Tibial nerve (tissue), 3 donors: ENCODE measurements around the gene SLC43A1.

ENCODE experiments used
- POLR2A ChIP-seq, 2 donors: fragments of 450-650 bp; IDR thresholded peaks; one replicate each; pipeline ENCODE4 v1.6.1; 2017; ENCODE audit warnings: antibody characterized with exemption in 2 of 2, mild to moderate bottlenecking in 2 of 2, moderate library complexity in 2 of 2
- TF ChIP-seq, protein P1 (sequence below), 5 experiments: fragments of 200-600 bp in 3 of 5; fragments of 450-650 bp in 2 of 5; sonication (generic) in 3 of 5; IDR thresholded peaks; one replicate each; pipeline ENCODE4 v1.5.1; 2016 to 2019; ENCODE audit warnings: antibody characterized with exemption in 5 of 5, mild to moderate bottlenecking in 3 of 5, moderate library complexity in 2 of 5

DNA sequence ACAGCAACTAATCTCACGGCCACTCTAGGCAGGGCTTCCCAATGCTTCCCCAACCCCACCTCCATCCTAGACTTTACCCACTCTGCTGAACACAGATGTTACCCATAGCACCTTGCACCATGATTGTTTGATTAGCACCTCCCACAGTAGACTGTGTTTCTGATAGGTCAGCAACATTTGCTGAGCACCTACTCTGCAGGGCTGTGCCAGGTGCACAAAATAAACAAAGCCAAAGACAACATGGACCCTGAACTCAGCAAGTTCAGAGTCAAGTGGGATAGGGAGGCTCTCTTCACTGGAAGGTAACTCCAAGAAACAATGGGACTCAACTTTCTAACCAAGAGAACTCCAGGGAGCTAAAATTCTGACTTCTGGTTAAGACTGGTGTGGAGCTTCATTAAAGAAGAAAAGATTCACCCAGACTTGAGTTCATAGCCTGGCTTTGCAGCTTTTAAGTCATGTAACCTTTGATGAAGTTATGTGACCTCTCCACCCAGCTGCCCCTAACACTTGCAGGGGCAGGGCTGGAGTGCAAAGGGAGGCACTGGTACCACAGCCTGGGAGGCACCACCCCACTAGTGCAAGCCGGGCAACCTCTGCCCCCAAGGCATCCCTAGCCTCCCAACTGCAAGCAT is 61.8 kb downstream of the SLC43A1 start:
- no peak for TF ChIP-seq POLR2A (IDR thresholded peaks at IDR 0.05)
- TF ChIP-seq, protein P1, sequence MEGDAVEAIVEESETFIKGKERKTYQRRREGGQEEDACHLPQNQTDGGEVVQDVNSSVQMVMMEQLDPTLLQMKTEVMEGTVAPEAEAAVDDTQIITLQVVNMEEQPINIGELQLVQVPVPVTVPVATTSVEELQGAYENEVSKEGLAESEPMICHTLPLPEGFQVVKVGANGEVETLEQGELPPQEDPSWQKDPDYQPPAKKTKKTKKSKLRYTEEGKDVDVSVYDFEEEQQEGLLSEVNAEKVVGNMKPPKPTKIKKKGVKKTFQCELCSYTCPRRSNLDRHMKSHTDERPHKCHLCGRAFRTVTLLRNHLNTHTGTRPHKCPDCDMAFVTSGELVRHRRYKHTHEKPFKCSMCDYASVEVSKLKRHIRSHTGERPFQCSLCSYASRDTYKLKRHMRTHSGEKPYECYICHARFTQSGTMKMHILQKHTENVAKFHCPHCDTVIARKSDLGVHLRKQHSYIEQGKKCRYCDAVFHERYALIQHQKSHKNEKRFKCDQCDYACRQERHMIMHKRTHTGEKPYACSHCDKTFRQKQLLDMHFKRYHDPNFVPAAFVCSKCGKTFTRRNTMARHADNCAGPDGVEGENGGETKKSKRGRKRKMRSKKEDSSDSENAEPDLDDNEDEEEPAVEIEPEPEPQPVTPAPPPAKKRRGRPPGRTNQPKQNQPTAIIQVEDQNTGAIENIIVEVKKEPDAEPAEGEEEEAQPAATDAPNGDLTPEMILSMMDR (IDR thresholded peaks at IDR 0.05) = no peak
